ENCODE results near the gene GPR161.
"Not testable (repeated sequence)": the region's sequence is repeated elsewhere in the genome, so short reads cannot be mapped to it uniquely, and the experiment has no call there.

Gene GPR161

GRCh38 chr1:168136709-168137514 is at the start of gene GPR161:
GPR161 (minus strand) TSS chr1:168136930; CDS start chr1:168104850, 32,080 bp downstream.
- no peak for DNase-seq (ENCODE audit: low read depth)

- DNase-seq (ENCODE audit: low read depth): not testable (repeated sequence)
Observed at GRCh38 chr1:168181063-168181720, 44.5 kb upstream of the GPR161 start.

DNA sequence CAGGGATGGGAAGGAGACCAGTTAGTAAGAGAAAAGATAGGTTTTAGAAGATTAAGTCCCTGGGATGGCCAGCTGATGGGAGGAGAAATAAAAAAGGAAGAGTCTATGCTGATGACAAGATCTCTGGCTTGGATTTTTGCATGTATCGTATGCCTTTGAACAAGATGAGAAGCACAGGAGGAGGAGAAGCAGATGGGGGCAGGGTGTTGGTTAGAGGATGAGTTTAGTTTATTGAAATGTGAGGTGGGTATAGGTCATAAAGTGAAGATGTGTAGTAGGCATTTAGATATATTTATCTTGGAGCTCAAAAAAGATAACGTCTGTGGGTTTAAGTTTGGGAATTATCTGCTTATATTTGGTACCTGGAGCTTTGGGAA is 43.4 kb upstream of the GPR161 start:
- no peak for DNase-seq (ENCODE audit: low read depth)

GRCh38 chr1:168179438-168180147 is 42.9 kb upstream of the GPR161 start:
- DNase-seq (ENCODE audit: low read depth): no peak

GRCh38 chr1:168178638-168179437 is 42.1 kb upstream of the GPR161 start, which contains the start of gene TIPRL:
TIPRL (plus strand) TSS chr1:168178962; CDS start chr1:168179078, 116 bp downstream.
- DNase-seq (ENCODE audit: low read depth): peak; percentile 93

DNA sequence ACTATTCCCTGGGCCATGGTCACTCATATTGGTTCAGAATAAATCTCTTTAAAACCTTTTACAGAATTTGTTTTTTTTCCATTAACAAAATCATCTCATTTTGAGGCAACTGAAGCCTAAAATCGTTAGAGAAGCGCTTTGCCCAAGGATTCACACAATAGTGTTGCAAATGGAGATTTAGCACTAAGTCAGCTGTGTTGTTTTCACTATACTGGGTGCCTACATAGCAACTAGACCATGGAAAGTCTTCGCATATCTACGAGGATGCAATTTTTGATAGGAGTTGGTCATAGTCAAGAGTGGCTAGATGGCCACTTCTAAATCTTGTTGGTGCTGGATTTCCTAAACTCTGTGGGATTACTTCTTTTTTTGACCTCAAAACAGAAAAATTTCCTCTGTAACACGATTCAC is 41.5 kb upstream of the GPR161 start:
- no peak for DNase-seq (ENCODE audit: low read depth)

- no peak for DNase-seq (ENCODE audit: low read depth)
Observed at GRCh38 chr1:168172250-168172915, 35.7 kb upstream of the GPR161 start.

- no peak for DNase-seq (ENCODE audit: low read depth)
Observed at GRCh38 chr1:168170564-168171508, 34.1 kb upstream of the GPR161 start.

DNA sequence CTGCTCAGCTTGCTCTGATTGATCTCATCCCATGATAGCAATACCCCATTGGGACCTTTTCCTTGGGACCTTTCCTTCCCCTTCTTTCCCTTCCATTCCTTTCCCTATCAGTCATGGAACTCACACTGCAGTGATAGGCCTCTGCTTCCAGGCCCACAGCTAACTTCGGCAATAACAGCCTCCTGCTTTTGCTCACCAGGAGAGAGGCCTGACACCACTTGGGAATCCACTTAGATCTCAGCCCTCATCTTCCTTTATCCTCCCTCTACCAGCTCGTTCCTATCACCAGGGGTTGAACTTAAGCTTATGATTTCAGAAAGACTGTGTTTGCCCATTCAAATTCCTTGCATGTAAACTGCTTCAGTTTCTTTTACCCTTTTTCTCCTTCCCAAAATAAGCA is 31.1 kb upstream of the GPR161 start:
- no peak for DNase-seq (ENCODE audit: low read depth)

DNA sequence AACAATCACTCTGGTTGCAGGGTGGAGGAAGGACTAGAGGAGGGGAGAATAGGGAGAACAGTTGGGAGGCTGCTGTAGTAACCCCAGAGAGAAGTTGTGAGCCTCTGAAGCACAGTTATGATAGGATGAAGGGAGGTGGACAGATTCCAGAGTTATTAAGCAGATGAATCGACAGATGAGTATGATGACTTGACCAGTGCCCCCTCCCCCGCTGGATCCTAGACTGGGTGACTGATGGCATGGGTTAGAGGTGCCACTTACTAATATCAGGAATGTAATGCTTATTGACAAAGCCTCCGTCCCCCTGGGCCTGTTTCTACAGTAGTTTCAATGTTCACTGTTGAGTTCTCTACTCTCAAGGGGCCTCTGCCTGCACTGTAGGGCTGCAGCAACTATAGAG is 28.0 kb upstream of the GPR161 start:
- no peak for DNase-seq (ENCODE audit: low read depth)

DNA sequence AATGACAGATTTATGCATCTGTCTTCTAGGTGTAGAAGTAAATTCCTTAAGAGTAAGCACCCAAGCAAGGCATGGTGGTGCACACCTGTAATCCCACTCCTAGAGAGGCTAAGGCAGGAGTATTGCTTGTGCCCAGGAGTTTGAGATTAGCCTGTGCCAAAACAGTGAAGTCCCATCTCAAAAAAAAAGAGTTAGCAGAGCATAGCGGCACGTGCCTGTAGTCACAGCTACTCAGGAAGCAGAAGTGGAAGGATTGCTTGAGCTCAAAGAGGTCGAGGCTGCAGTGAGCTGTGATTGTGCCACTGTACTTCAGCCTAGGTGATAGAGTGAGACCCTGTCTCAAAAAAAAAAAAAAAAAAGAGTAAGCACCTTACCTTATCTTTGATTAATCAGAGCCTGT is 26.9 kb upstream of the GPR161 start:
- DNase-seq (ENCODE audit: low read depth): no peak

- DNase-seq (ENCODE audit: low read depth): no peak
Observed at GRCh38 chr1:168161459-168161858, 24.7 kb upstream of the GPR161 start.

- DNase-seq (ENCODE audit: low read depth): no peak
Observed at GRCh38 chr1:168159979-168160378, 23.2 kb upstream of the GPR161 start.

- no peak for DNase-seq (ENCODE audit: low read depth)
Observed at GRCh38 chr1:168159251-168159650, 22.5 kb upstream of the GPR161 start.

DNA sequence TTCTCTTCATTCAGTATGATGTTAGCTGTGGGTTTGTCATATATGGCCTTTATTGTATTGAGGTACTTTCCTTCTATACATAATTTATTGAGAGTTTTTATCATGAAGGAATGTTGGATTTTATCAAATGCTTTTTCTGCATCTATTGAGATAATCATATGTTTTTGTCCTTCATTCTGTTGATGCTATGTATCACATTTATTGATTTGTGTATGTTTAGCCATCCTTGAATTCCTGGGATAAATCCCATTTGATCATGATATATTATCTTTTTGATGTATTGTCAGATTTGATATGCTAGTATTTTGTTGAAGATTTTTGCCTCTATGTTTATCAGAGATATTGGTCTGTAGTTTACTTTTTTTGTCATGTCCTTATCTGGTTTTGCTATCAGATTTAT is 20.9 kb upstream of the GPR161 start:
- DNase-seq (ENCODE audit: low read depth): no peak

GRCh38 chr1:168155910-168156309 is 19.2 kb upstream of the GPR161 start:
- no peak for DNase-seq (ENCODE audit: low read depth)

GRCh38 chr1:168154707-168155106 is 18.0 kb upstream of the GPR161 start:
- not testable (repeated sequence) for DNase-seq (ENCODE audit: low read depth)

GRCh38 chr1:168151935-168152334 is 15.2 kb upstream of the GPR161 start:
- no peak for DNase-seq (ENCODE audit: low read depth)

DNA sequence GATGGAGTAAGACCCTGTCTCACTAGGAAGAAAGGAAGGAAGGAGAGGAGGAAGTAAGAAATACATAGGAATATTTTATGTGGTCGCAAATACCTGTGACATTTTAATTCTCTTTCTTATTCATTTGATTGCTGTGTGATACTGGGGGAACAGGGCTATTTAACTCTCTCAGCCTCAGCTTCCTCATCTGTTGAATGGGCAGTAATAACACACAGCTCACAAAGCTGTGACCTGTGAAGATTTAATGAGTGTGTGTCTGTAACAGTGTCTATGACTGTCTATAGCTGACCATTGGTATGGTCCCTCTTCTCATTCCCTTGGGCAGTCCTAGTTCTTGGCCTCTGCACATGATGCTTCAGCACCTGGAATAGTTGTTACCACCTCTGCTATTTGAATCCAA is 13.6 kb upstream of the GPR161 start:
- no peak for DNase-seq (ENCODE audit: low read depth)

DNA sequence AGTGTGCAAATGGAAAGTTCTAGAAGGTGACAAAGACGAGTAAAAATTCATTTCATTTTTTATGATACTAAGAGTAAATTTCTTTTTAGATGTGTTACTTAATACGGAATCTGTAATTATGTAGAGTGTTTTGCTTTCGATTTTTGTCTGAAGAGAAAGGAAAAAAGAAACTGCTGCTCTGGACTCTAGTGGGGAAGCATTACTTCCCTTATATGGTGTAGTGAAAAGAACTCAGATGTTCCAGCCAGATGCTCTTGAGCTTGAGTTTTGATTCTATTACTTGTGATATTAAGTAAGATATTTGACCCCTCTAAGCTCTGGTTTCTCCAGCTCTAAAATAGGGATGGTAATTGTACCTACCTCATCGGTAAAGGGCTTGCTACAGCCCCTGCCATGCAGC is 12.2 kb upstream of the GPR161 start:
- DNase-seq (ENCODE audit: low read depth): no peak

All from activated T-cell treated with anti-CD3 and anti-CD28 coated beads for 48 hours (primary cell).